C4-2B (cell line): ENCODE data around the gene KCNA10.

Experiments
- H3K27ac ChIP-seq: fragments of 450-650 bp; 2 replicates; pipeline ENCODE4 v1.5.1; 2017
- CTCF ChIP-seq: fragments of 450-650 bp; conservative IDR thresholded peaks from 2 replicates; pipeline ENCODE4 v1.5.1; 2017; ENCODE audit warnings: mild to moderate bottlenecking
- ZFX ChIP-seq: fragments of 450-650 bp; IDR thresholded peaks from 2 replicates; pipeline ENCODE4 v1.6.1; 2017

The KCNA10 gene

GRCh38 chr1:110492573-110492972 lies 26.4 kb downstream of the KCNA10 start:
- H3K27ac ChIP-seq = no peak overlapping the region
- TF ChIP-seq ZFX = no peak
- TF ChIP-seq CTCF = no peak

DNA sequence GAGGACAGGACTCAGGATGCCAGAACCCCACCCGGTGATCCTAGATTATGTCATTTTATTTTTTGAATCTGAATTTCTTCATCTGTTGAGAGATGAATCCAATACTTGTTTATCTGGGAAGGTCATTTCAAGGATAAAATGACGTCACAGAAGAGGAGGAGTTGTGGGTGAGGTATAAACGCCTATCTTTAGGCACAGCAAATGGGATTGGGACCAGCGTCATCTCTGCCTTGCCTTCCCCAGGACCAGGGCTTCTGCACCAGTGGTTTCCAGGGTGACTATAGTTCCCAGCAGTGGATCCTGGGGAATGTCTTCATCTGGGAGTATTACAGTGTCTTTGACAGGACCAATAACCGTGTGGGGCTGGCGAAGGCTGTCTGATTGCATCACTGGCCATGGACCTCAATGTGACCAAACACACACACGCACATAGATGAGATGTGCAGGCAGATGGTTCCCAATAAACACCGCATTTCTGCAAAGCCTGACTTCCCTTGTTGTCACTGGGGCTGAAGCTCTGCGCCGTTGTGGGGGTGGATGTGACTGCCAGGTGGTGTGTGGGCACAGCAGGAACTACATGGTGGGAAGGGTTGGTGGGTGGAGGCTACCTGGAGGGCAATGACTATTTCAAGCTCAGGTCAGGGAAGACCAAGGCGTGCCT lies 28.1 kb downstream of the KCNA10 start:
- no peak for TF ChIP-seq ZFX
- TF ChIP-seq CTCF = no peak

DNA sequence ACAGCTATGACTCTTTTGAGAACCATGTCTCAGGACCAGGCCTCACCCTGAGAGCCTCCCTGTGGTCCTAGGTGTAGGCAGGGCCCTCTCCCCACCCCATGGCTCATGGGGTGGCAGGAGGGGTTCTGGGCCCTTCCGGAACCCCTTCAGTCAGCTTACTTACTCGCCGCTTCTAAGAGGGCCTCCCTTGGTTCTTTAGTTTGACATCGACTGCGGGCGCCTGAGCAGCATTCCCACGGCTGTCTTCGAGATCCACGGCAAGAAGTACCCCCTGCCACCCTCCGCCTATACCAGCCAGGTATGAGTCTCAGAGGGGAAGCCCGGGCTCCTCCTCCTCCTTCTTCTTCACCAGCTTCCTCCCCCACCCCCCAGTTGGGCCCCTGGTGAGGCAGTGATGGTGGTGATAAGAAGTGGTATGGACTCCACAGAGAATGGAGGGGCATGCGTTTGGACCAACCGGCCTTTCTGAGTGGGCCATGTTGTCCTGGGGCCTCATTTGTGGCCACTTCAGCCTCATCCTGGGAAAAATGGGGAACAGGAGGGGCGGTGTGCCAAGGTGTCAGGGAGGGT lies 28.9 kb downstream of the KCNA10 start:
- no peak overlapping the region for H3K27ac ChIP-seq
- no peak for TF ChIP-seq CTCF
- TF ChIP-seq ZFX = no peak

More for the DNA sequence above, 28.1 kb downstream of the KCNA10 start:
- no peak overlapping the region for H3K27ac ChIP-seq

GRCh38 chr1:110489406-110489805 lies 29.6 kb downstream of the KCNA10 start:
- H3K27ac ChIP-seq = no peak overlapping the region
- TF ChIP-seq CTCF = no peak
- TF ChIP-seq ZFX = no peak

GRCh38 chr1:110488867-110489266 lies 30.1 kb downstream of the KCNA10 start:
- H3K27ac ChIP-seq = no peak overlapping the region
- TF ChIP-seq CTCF (no peak), ZFX (no peak)

DNA sequence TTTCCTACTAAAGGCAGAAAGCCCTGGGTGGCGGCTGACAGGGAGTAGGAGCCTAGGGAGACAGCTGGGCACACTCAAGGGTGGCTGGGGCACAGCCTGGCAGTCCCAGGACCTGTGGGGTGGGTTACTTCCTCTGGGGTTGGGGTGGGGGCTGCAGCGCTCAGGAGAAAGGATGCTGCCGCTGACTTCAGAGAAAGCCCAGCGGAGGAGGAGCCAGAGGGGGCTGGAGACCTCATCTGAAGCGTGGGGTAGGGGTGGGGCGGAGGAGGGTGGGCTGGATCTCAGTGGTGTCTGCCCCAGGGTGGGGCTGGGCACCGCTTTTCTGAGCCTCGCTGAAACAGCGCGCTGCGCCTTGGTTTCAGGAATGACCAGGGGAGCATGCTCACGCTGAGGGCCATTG lies 30.8 kb downstream of the KCNA10 start:
- H3K27ac ChIP-seq = no peak overlapping the region
- TF ChIP-seq CTCF = no peak
- TF ChIP-seq ZFX = no peak

GRCh38 chr1:110487726-110488125 lies 31.2 kb downstream of the KCNA10 start:
- no peak overlapping the region for H3K27ac ChIP-seq
- TF ChIP-seq CTCF = no peak
- TF ChIP-seq ZFX = no peak
